GM12878 (cell line): ENCODE data around the gene VPS52. TPM values are rescaled to one million over a fixed set of nuclear protein-coding genes. Genes with fewer than 3 reads are reported as not detected.

Experiments used
- ATAC-seq: fragments of 200-7000 bp; cut with Tn5 transposase; 3 replicates; pipeline ENCODE4 v1.9.1; 2020; ENCODE audit warnings: mild to moderate bottlenecking, moderate library complexity
- BruUV-seq: library from RNA; stranded (reverse); fragments of 400-500 nt; replicated peaks from 2 replicates; lab custom pipeline; 2021; lab: Mats Ljungman, UMichigan
- CTCF ChIA-PET: fragments of 300-600 bp; sonication (Branson Sonifier 250); formaldehyde crosslinking; extraction: SDS; loops from one replicate; lab custom pipeline; 2021; ENCODE audit warnings: inconsistent platforms; lab: Yijun Ruan, JAX
- POLR2A ChIA-PET: fragments of 350-600 bp; formaldehyde crosslinking; extraction: SDS; loops from one replicate; lab custom pipeline; 2021; ENCODE audit warnings: inconsistent platforms; lab: Charles Lee
- RAD21 ChIA-PET: fragments of 300-600 bp; sonication (Branson Sonifier 250); formaldehyde crosslinking; loops from one replicate; lab custom pipeline; 2023; ENCODE audit warnings: antibody characterized with exemption; ENCODE audit not compliant: unreplicated experiment; lab: Charles Lee
- SMC1A ChIA-PET: fragments of 300-600 bp; sonication (Branson Sonifier 250); formaldehyde crosslinking; loops from one replicate; lab custom pipeline; 2023; ENCODE audit not compliant: unreplicated experiment, uncharacterized antibody; lab: Charles Lee
- DNase-seq: peaks from one replicate; pipeline ENCODE4 v3.0.0-alpha.2; 2011; ENCODE audit warnings: low read depth, low spot score
- FAIRE-seq: peaks from 3 replicates; lab custom pipeline; 2011; peaks lifted over from hg19 to GRCh38; lab: Jason Lieb, UNC
- H2AFZ ChIP-seq: 2 replicates; pipeline ENCODE4 v1.6.0; 2011; ENCODE audit warnings: low read depth, low read length, control low read depth; ENCODE audit not compliant: control insufficient read depth
- H3K27ac ChIP-seq: 2 replicates; pipeline ENCODE4 v1.5.1; 2011; ENCODE audit warnings: control low read depth; ENCODE audit not compliant: control insufficient read depth, insufficient read depth
- H3K27me3 ChIP-seq, 2 experiments: replicated peaks in 1 of 2; 2 replicates each; pipeline versions ENCODE4 v1.6.0 to v1.6.1; 2011; ENCODE audit warnings: low read length in 1 of 2; ENCODE audit not compliant: control insufficient read depth in 2 of 2, insufficient read depth in 2 of 2
- H3K36me3 ChIP-seq, 2 experiments: 2 replicates each; pipeline ENCODE4 v1.5.1; 2011; ENCODE audit warnings: low read length in 1 of 2; ENCODE audit not compliant: control insufficient read depth in 2 of 2, insufficient read depth in 2 of 2
- H3K4me1 ChIP-seq: 2 replicates; pipeline ENCODE4 v1.6.1; 2011; ENCODE audit warnings: mild to moderate bottlenecking, low read length, moderate library complexity, mixed read lengths; ENCODE audit not compliant: control insufficient read depth, insufficient read depth
- H3K4me2 ChIP-seq: 2 replicates; pipeline ENCODE4 v1.6.0; 2011; ENCODE audit warnings: control low read depth; ENCODE audit not compliant: control insufficient read depth, insufficient read depth
- H3K4me3 ChIP-seq: fragments of 200-600 bp; sonication (generic); 2 replicates; pipeline ENCODE4 v1.5.1; 2016
- H3K79me2 ChIP-seq: 2 replicates; pipeline ENCODE4 v1.6.0; 2011; ENCODE audit warnings: low read length; ENCODE audit not compliant: control insufficient read depth, insufficient read depth
- H3K9ac ChIP-seq: 2 replicates; pipeline ENCODE4 v1.8.0; 2011; ENCODE audit warnings: low read length, control low read depth, mixed read lengths; ENCODE audit not compliant: control insufficient read depth, insufficient read depth
- H3K9me3 ChIP-seq: replicated peaks from 3 replicates; pipeline ENCODE4 v1.5.1; 2011; ENCODE audit warnings: mild to moderate bottlenecking, low read length; ENCODE audit not compliant: control insufficient read depth, insufficient read depth
- H4K20me1 ChIP-seq: 2 replicates; pipeline ENCODE4 v1.6.0; 2011; ENCODE audit not compliant: control insufficient read depth, insufficient read depth
- CHD2 ChIP-seq: IDR thresholded peaks from 2 replicates; pipeline ENCODE4 v1.6.1; 2011; ENCODE audit warnings: low read depth, low read length, improper control_type of control experiment, borderline replicate concordance
- MXI1 ChIP-seq: fragments of 150-350 bp; IDR thresholded peaks from 2 replicates; pipeline ENCODE4 v1.6.1; 2011; ENCODE audit warnings: low read depth, mild to moderate bottlenecking, inconsistent platforms, low read length, improper control_type of control experiment
- NR2C2 ChIP-seq: IDR thresholded peaks from 2 replicates; pipeline ENCODE4 v1.6.1; 2011; ENCODE audit warnings: borderline replicate concordance, low read depth; ENCODE audit not compliant: control insufficient read depth, insufficient read length
- ZZZ3 ChIP-seq: IDR thresholded peaks from 2 replicates; pipeline ENCODE4 v1.6.1; 2011; ENCODE audit warnings: low read depth; ENCODE audit not compliant: control insufficient read depth, insufficient read length
- WGBS: methylation state at CpG from one replicate; pipeline ENCODE4 v1.1.6; 2016; ENCODE audit warnings: low lambda C conversion rate; ENCODE audit not compliant: insufficient replicate concordance, insufficient coverage; ENCODE audit errors: missing lambda C conversion rate; 5-methylcytosine and 5-hydroxymethylcytosine counted together
- in situ Hi-C: fragments of 300-500 bp; cut with MboI; formaldehyde crosslinking; loops from 9 replicates; pipeline ENCODE4 v1.14.3; 2018; ENCODE audit warnings: mixed read lengths
- intact Hi-C: fragments of 100-400 bp; cut with micrococcal nuclease; formaldehyde crosslinking; loops from one replicate; pipeline ENCODE4 v1.14.2; 2022; ENCODE audit not compliant: unreplicated experiment
- polyA plus RNA-seq, 11 experiments: library from polyadenylated mRNA; depleted of rRNA in 4 of 11; unstranded in 6 of 11; stranded (reverse) in 5 of 11; fragments of >200 nt; fragmentation: Nextera tagmentation in 4 of 11; fragmentation: Illumina TruSeq in 1 of 11; extraction: Ambion mirVana in 4 of 11; extraction: Trizol in 1 of 11; gene quantifications; 1 replicate in 1 of 11; 2 replicates in 10 of 11; pipeline versions ENCODE4 v1.2.1 to v1.2.3, GENCODE V29; 2011 to 2016; ENCODE audit warnings: inconsistent platforms in 2 of 11, missing spikeins in 2 of 11, low read depth in 1 of 11
- total RNA-seq, 4 experiments: library from RNA; depleted of rRNA in 3 of 4; stranded (reverse); fragments of >200 nt in 3 of 4; fragmentation: Illumina TruSeq in 1 of 4; extraction: Trizol in 1 of 4; gene quantifications; 2 replicates each; pipeline versions ENCODE4 v1.2.1 to v1.2.3, GENCODE V29; 2013 to 2021
- TF ChIP-seq, protein P1 (sequence below): IDR thresholded peaks from 2 replicates; pipeline ENCODE4 v1.6.1; 2011; ENCODE audit warnings: low read depth, low read length, improper control_type of control experiment, borderline replicate concordance
- TF ChIP-seq, protein P2 (sequence below): IDR thresholded peaks from 2 replicates; pipeline ENCODE4 v1.6.1; 2012; ENCODE audit warnings: low read length, inconsistent platforms

VPS52 gene
- total and polyA plus RNA-seq, 10 of the 15 experiments (the other 5 are each of a cell fraction or from before 2014, with no cell fraction given), result 11.3 to 52.7 (median 36.7) TPM

DNA sequence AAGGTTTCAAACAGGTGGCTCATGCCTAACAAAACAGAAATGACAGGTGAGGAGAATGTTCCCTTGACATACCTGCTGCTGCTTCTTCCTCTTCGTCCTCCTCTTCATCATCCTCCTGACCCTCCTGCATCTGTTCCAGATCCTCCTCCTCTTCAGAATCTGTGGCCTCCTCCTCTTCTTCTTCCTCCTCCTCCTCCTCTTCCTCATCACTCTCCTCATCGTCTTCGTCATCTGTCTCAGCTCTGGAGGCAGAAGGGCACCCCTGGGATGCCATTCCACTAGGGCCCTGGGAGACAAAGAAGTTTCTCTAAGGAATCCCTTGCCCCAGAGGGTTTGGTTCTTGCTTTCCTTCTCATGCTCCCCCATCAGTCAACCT, 48.3 kb upstream of the VPS52 start (continued):
- TF ChIP-seq NR2C2 (no peak), CHD2 (no peak)
- TF ChIP-seq, protein P1, sequence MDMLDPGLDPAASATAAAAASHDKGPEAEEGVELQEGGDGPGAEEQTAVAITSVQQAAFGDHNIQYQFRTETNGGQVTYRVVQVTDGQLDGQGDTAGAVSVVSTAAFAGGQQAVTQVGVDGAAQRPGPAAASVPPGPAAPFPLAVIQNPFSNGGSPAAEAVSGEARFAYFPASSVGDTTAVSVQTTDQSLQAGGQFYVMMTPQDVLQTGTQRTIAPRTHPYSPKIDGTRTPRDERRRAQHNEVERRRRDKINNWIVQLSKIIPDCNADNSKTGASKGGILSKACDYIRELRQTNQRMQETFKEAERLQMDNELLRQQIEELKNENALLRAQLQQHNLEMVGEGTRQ, result no peak

DNA sequence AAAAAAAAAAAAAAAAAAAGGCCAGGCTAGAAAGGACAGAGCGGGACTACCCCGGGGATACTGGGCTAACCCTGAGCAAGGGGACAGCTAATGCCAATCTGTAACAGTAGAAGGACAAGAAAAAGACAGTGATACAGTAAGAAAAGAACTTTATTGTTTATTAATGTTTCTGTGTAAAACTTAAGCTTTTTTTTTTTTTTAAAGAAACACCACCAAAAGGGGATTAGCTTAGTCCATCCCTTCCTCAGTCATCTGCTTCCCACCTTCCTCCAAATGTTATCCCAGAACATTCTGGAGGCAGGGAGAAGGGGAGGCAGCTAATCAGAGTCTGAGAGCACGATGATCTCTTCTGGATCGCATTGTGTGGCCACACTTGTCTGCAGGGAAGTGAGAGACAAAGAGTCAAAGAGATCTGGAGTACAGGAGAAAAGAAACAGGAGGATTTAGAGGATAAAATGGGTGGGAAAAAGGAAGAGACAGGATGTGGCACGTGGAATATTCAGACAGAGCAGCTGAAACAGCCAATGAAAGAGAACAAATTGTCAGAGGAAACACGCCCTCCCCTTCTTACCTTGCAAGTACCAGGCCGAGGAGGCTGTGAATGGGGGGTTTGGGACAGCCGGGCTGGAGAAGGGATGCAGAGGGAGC, 46.9 kb upstream of the VPS52 start:
- FAIRE-seq, result no peak
- Histone ChIP-seq H3K36me3 (peaks cover 12 to 16% of the 10 kb centered on the region in 2 experiments; a peak in 3 of 4 replicates), H4K20me1 (0 out of 2 replicates have a peak, but pooled peaks cover 3% of the 10 kb centered on the region), H3K4me3 (peak overlapping the region; percentile 63), H3K4me2 (peak overlapping the region; percentile 72), H3K27ac (no peak overlapping the region; the same call in 1 of the 2 replicates), H3K79me2 (peaks cover 47% of the 10 kb centered on the region), H2AFZ (no peak overlapping the region), H3K27me3 (no peaks in the 10 kb centered on the region), H3K4me1 (peaks cover 35% of the 10 kb centered on the region), H3K9ac (peak overlapping the region; percentile 72; the same call in 1 of the 2 replicates), H3K9me3 (no peaks in the 10 kb centered on the region)
- DNase-seq, result no peak
- TF ChIP-seq, protein P2, sequence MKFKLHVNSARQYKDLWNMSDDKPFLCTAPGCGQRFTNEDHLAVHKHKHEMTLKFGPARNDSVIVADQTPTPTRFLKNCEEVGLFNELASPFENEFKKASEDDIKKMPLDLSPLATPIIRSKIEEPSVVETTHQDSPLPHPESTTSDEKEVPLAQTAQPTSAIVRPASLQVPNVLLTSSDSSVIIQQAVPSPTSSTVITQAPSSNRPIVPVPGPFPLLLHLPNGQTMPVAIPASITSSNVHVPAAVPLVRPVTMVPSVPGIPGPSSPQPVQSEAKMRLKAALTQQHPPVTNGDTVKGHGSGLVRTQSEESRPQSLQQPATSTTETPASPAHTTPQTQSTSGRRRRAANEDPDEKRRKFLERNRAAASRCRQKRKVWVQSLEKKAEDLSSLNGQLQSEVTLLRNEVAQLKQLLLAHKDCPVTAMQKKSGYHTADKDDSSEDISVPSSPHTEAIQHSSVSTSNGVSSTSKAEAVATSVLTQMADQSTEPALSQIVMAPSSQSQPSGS, result 0 out of 2 replicates have a peak, but pooled peaks have one; percentile 10
- TF ChIP-seq ZZZ3 (no peak), MXI1 (0 out of 2 replicates have a peak, but pooled peaks have one; percentile 4)
- intact Hi-C loops (loop anchor here (5.0 kb wide), 1 partner anchor 99 kb away; the partner anchor contains the start of gene CUTA), in situ Hi-C loops (no loop called here)
- no peak for ATAC-seq
- ChIA-PET RAD21 (interaction anchor here (0.7 to 2.8 kb wide), 13 partner anchors 19 to 303 kb away, joined by 3 to 22 read pairs (median 4); partner anchors contain the start of genes B3GALT4, ITPR3, PFDN6 and RGL2), POLR2A (interaction anchor here (0.7 to 2.0 kb wide), 13 partner anchors 10 to 906 kb away, joined by 3 to 12 read pairs (median 6); partner anchors contain the start of genes B3GALT4, HLA-DPA1, PFDN6 and PHF1), CTCF (interaction anchor here (0.6 to 2.7 kb wide), 8 partner anchors 26 to 136 kb away, joined by 3 to 19 read pairs (median 4); partner anchors contain the start of genes B3GALT4, CUTA, RING1 and VPS52), SMC1A (interaction anchor here (0.6 to 1.3 kb wide), 5 partner anchors 19 to 112 kb away, joined by 3 to 8 read pairs (median 4); partner anchors contain the start of genes PFDN6 and WDR46)
- BruUV-seq, result no TSS peak
- WGBS, result 39% methylated on average over 8 of the region's 8 CpGs
